Transverse colon (tissue), 3 donors: Measurements from ENCODE around the gene SMIM45.

Source experiments
- CTCF ChIP-seq, 5 experiments: fragments of 200-600 bp in 3 of 5; fragments of 450-650 bp in 2 of 5; sonication (generic) in 3 of 5; IDR thresholded peaks; 1 replicate in 2 of 5; 2 replicates in 3 of 5; pipeline ENCODE4 v1.5.1; 2016 to 2017; ENCODE audit warnings: antibody characterized with exemption in 5 of 5, inconsistent platforms in 3 of 5, mild to moderate bottlenecking in 2 of 5, moderate library complexity in 1 of 5
- POLR2A ChIP-seq: fragments of 450-650 bp; IDR thresholded peaks from one replicate; pipeline ENCODE4 v1.6.1; 2016; ENCODE audit warnings: antibody characterized with exemption, mild to moderate bottlenecking, moderate library complexity

DNA sequence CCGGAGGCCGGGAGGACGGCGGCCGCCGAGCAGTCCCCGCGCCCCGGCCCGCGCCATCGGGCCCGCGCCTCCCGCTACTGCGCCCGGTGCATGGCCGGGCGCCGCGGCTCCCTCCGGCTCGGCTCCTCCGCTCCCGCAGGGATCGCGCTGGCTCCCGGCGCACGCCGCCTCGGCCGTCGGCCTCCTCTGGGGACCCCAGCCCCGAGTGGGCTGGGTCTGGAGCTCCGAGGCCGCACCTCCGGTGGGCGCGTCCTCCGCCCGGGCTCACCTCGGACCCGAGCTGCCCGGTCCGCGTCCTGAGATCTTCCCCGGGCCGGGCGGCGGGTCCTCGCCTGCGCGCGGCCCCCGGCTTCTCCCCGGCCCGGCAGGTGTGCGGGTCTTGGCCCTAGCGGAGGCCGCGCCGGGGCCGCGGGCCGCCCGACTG, 37.3 kb upstream of the SMIM45 start:
- TF ChIP-seq POLR2A, result no peak
- TF ChIP-seq CTCF (IDR thresholded peaks at IDR 0.05), result no peak
